Measurements from ENCODE around the gene CD302.

DNA sequence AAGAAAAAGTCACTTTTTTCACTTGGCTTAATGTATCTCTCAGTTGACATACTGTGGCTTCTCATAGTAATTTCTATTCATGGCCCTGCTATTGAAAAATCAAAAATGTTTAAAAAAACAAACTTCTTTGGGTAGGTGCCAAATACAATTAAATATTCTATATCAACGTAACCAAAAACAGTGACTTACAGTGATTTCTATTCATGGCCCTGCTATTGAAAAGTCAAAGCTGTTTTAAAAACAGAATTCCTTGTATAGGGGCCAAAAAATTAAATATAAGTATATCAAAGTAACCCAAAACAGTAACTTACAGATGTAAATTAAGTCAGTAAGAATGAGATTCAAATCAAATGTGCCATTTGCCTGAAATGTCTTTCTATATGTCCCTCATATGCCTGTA lies 31.4 kb upstream of the CD302 start:
- TF ChIP-seq, protein P1, sequence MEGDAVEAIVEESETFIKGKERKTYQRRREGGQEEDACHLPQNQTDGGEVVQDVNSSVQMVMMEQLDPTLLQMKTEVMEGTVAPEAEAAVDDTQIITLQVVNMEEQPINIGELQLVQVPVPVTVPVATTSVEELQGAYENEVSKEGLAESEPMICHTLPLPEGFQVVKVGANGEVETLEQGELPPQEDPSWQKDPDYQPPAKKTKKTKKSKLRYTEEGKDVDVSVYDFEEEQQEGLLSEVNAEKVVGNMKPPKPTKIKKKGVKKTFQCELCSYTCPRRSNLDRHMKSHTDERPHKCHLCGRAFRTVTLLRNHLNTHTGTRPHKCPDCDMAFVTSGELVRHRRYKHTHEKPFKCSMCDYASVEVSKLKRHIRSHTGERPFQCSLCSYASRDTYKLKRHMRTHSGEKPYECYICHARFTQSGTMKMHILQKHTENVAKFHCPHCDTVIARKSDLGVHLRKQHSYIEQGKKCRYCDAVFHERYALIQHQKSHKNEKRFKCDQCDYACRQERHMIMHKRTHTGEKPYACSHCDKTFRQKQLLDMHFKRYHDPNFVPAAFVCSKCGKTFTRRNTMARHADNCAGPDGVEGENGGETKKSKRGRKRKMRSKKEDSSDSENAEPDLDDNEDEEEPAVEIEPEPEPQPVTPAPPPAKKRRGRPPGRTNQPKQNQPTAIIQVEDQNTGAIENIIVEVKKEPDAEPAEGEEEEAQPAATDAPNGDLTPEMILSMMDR (optimal IDR thresholded peaks at IDR 0.05 in 1 of 3, IDR thresholded peaks at IDR 0.05 in 1 of 3, conservative IDR thresholded peaks at IDR 0.05 in 1 of 3; ENCODE audit: extremely low read depth in 1 of 3, insufficient read depth in 2 of 3, low read length in 3 of 3) = no peak
- TF ChIP-seq EZH2 (IDR thresholded peaks at IDR 0.05; ENCODE audit: low read length) = no peak
